Sigmoid colon (tissue), 3 donors: ENCODE measurements around the gene CD302.

Source experiments
- CTCF ChIP-seq, 4 experiments: fragments of 450-650 bp in 3 of 4; fragments of 200-600 bp in 1 of 4; IDR thresholded peaks; one replicate each; pipeline ENCODE4 v1.5.1; 2016 to 2019; ENCODE audit warnings: antibody characterized with exemption in 4 of 4, mild to moderate bottlenecking in 3 of 4, moderate library complexity in 2 of 4
- POLR2A ChIP-seq, 2 donors: fragments of 450-650 bp; IDR thresholded peaks; one replicate each; pipeline ENCODE4 v1.6.1; 2016; ENCODE audit warnings: antibody characterized with exemption in 2 of 2, mild to moderate bottlenecking in 2 of 2, moderate library complexity in 2 of 2

GRCh38 chr2:159818940-159819339 is 20.9 kb upstream of the CD302 start:
- TF ChIP-seq CTCF (IDR thresholded peaks at IDR 0.05) (no peak), POLR2A (IDR thresholded peaks at IDR 0.05) (no peak)
